ENCODE measurements around the gene KHDC4. TPM values are rescaled to one million over a fixed set of nuclear protein-coding genes. Genes with fewer than 3 reads are reported as not detected.

KHDC4 gene
- total RNA-seq, 4 donors from 2014 or later = 46.8 to 82.8 (median 67.7) TPM

- TF ChIP-seq CTCF (IDR thresholded peaks at IDR 0.05) (no peak), EP300 (IDR thresholded peaks at IDR 0.05) (no peak), POLR2A (IDR thresholded peaks at IDR 0.05) (no peak)
- Histone ChIP-seq H3K9me3 (no peaks in the 10 kb centered on the region), H3K4me3 (no peak overlapping the region), H3K27ac (peak overlapping the region in 3 of 4 donors; percentile 61 to 87 (median 86)), H3K36me3 (peaks cover 4 to 44% (median 28%) of the 10 kb centered on the region in 3 donors), H3K4me1 (peaks cover 0 to 80% (median 71%) of the 10 kb centered on the region in 4 donors), H3K27me3 (no peaks in the 10 kb centered on the region)
- no peak for DNase-seq (ENCODE audit: low spot score in 2 of 2)
- WGBS, 2 donors = 76 to 79% methylated on average over 9 of the region's 9 CpGs
Measured at GRCh38 chr1:155969377-155969791, 35.2 kb upstream of the KHDC4 start.

GRCh38 chr1:155968670-155969069 lies 34.5 kb upstream of the KHDC4 start:
- Histone ChIP-seq H3K27ac (peak overlapping the region in 3 of 4 donors; percentile 65 to 87 (median 86)), H3K27me3 (no peaks in the 10 kb centered on the region), H3K4me3 (no peak overlapping the region), H3K4me1 (peaks cover 0 to 73% (median 64%) of the 10 kb centered on the region in 4 donors), H3K36me3 (peaks cover 5 to 50% (median 30%) of the 10 kb centered on the region in 3 donors), H3K9me3 (no peaks in the 10 kb centered on the region)
- WGBS, 2 donors = 22 to 28% methylated on average over 3 of the region's 3 CpGs
- no peak for DNase-seq (ENCODE audit: low spot score in 2 of 2)
- TF ChIP-seq POLR2A (IDR thresholded peaks at IDR 0.05) (no peak), EP300 (IDR thresholded peaks at IDR 0.05) (no peak), CTCF (IDR thresholded peaks at IDR 0.05) (no peak)

GRCh38 chr1:155968051-155968400 lies 33.8 kb upstream of the KHDC4 start:
- DNase-seq (ENCODE audit: low spot score in 2 of 2) = no peak
- peaks cover 0 to 72% (median 59%) of the 10 kb centered on the region in 4 donors for H3K4me1 ChIP-seq
- no peaks in the 10 kb centered on the region for H3K9me3 ChIP-seq
- H3K4me3 ChIP-seq = no peak overlapping the region
- TF ChIP-seq CTCF (IDR thresholded peaks at IDR 0.05) (no peak), POLR2A (IDR thresholded peaks at IDR 0.05) (no peak), EP300 (IDR thresholded peaks at IDR 0.05) (no peak)
- 52 to 65% methylated on average over 7 of the region's 7 CpGs for WGBS, 2 donors
- H3K27ac ChIP-seq = peak overlapping the region in 3 of 4 donors; percentile 65 to 87 (median 86)
- H3K36me3 ChIP-seq = peaks cover 5 to 56% (median 32%) of the 10 kb centered on the region in 3 donors
- H3K27me3 ChIP-seq = no peaks in the 10 kb centered on the region

- Histone ChIP-seq H3K27me3 (no peaks in the 10 kb centered on the region), H3K4me3 (no peak overlapping the region), H3K4me1 (peaks cover 0 to 72% (median 59%) of the 10 kb centered on the region in 4 donors), H3K36me3 (peaks cover 5 to 62% (median 37%) of the 10 kb centered on the region in 3 donors), H3K9me3 (no peaks in the 10 kb centered on the region), H3K27ac (peak overlapping the region; percentile 38 to 87 (median 76))
- WGBS, 2 donors = 22% methylated on average over 13 of the region's 13 CpGs
- TF ChIP-seq EP300 (IDR thresholded peaks at IDR 0.05) (peak in 1 of 2 donors; percentile 24), POLR2A (IDR thresholded peaks at IDR 0.05) (no peak)
- no peak for DNase-seq (ENCODE audit: low spot score in 2 of 2)
Measured at GRCh38 chr1:155967341-155968050, 33.3 kb upstream of the KHDC4 start.

- H3K4me1 ChIP-seq = peaks cover 0 to 72% (median 57%) of the 10 kb centered on the region in 4 donors
- H3K36me3 ChIP-seq = peaks cover 5 to 69% (median 44%) of the 10 kb centered on the region in 3 donors
- TF ChIP-seq POLR2A (IDR thresholded peaks at IDR 0.05) (no peak), EP300 (IDR thresholded peaks at IDR 0.05) (no peak), CTCF (IDR thresholded peaks at IDR 0.05) (no peak)
- H3K27ac ChIP-seq = peak overlapping the region in 3 of 4 donors; percentile 65 to 87 (median 86)
- no peak for DNase-seq (ENCODE audit: low spot score in 2 of 2)
- no peaks in the 10 kb centered on the region for H3K27me3 ChIP-seq
- no peaks in the 10 kb centered on the region for H3K9me3 ChIP-seq
- H3K4me3 ChIP-seq = no peak overlapping the region
- 63 to 66% methylated on average over 7 of the region's 7 CpGs for WGBS, 2 donors
Measured at GRCh38 chr1:155966750-155967149, 32.5 kb upstream of the KHDC4 start.

Data from tibial nerve (tissue), 4 donors.